ENCODE data around the gene RD3L. TPM values are rescaled to one million over a fixed set of nuclear protein-coding genes. Genes with fewer than 3 reads are reported as not detected.
A peak's percentile ranks its signal among the peaks of the same experiment; 100 is the strongest.

RD3L gene
- total and polyA plus RNA-seq, 9 of the 15 experiments (the other 6 are each of a cell fraction or from before 2014, with no cell fraction given), result 0.14 TPM; not detected in 8

DNA sequence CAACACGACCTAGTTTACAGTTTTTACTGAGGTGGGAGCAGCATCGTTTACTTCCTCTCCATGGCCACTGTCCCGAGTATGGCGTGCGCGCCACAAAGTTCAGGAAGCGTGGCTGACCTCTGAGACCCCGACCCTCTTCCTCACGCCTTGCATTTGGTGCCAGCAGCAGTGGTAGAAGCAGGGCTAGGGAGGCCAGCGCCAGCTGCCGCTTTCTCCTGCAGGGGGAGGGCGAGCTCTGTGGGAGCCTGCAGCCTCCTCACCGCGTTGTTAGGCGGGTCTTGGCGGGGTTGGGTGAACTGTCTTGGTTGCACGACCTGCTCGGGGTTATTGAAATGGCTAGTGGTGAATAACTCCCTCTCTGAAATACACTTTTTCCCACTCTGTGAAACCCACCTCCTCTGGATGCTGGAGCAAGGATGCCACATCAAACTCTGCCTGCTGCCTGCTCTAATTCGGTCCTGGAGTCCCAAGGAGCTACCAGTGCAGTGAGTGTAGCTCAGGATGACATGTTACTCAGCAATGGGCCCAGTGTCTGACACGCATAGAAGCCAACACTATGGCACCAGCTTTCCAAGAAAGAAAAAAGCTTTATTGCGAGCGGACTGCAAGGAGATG, 36.4 kb downstream of the RD3L start:
- H3K36me3 ChIP-seq (ENCODE audit: control insufficient read depth, insufficient read depth, low read length), result peaks cover 4% of the 10 kb centered on the region; the same call in 1 of the 3 replicates
- H3K9ac ChIP-seq (ENCODE audit: insufficient read depth in 1 of 2, low read depth in 2 of 2, low read length in 2 of 2), result no peak overlapping the region
- H3K4me2 ChIP-seq (ENCODE audit: insufficient read depth, low read length), result no peak overlapping the region
- FAIRE-seq (no peak), ATAC-seq (peak; percentile 77), DNase-seq (ENCODE audit: extremely low read depth in 1 of 4, low spot score in 3 of 4) (peak in 1 of 4 experiments; percentile 24)
- H3K9me3 ChIP-seq (replicated peaks; ENCODE audit: control insufficient read depth, insufficient read depth, low read depth, low read length), result no peaks in the 10 kb centered on the region
- no peaks in the 10 kb centered on the region for H3K27me3 ChIP-seq (ENCODE audit: control insufficient read depth in 2 of 2, insufficient read depth in 2 of 2, low read length in 2 of 2)
- POLR2A ChIA-PET, result no interaction called here
- peaks cover 0 to 8% of the 10 kb centered on the region in 2 experiments; a peak in 2 of 5 replicates for H3K4me1 ChIP-seq (replicated peaks in 1 of 2; ENCODE audit: control insufficient read depth in 2 of 2, insufficient read depth in 2 of 2, low read length in 2 of 2)
- H2AFZ ChIP-seq (ENCODE audit: low read depth, low read length), result no peak overlapping the region
- no peaks in the 10 kb centered on the region for H4K20me1 ChIP-seq (replicated peaks; ENCODE audit: control insufficient read depth, insufficient read depth, low read length)
- CTCF ChIA-PET (ENCODE audit: low intra/inter-chr PET ratio), result no interaction called here
- WGBS (ENCODE audit: insufficient coverage, low coverage, missing lambda C conversion rate), result 32% methylated on average over 13 of the region's 22 CpGs
- TF ChIP-seq, protein P1, sequence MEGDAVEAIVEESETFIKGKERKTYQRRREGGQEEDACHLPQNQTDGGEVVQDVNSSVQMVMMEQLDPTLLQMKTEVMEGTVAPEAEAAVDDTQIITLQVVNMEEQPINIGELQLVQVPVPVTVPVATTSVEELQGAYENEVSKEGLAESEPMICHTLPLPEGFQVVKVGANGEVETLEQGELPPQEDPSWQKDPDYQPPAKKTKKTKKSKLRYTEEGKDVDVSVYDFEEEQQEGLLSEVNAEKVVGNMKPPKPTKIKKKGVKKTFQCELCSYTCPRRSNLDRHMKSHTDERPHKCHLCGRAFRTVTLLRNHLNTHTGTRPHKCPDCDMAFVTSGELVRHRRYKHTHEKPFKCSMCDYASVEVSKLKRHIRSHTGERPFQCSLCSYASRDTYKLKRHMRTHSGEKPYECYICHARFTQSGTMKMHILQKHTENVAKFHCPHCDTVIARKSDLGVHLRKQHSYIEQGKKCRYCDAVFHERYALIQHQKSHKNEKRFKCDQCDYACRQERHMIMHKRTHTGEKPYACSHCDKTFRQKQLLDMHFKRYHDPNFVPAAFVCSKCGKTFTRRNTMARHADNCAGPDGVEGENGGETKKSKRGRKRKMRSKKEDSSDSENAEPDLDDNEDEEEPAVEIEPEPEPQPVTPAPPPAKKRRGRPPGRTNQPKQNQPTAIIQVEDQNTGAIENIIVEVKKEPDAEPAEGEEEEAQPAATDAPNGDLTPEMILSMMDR (IDR thresholded peaks at IDR 0.05 in 2 of 3, conservative IDR thresholded peaks at IDR 0.05 in 1 of 3; ENCODE audit: insufficient read depth in 2 of 3, low read depth in 1 of 3, low read length in 3 of 3), result peak; percentile 52 to 56 (median 54); a peak in 5 of 6 replicates
- 0 out of 2 replicates have a peak, but pooled peaks have one; percentile 27 for TF ChIP-seq SMC3 (conservative IDR thresholded peaks at IDR 0.05; ENCODE audit: insufficient read depth, low read depth, low read length)
- no peak for TF ChIP-seq ASH1L (IDR thresholded peaks at IDR 0.05; ENCODE audit: borderline replicate concordance, low read depth, partially characterized antibody)
- no peak for TF ChIP-seq KLF10 (CRISPR knock-in tag; IDR thresholded peaks at IDR 0.05)
- no peak for TF ChIP-seq HMGN3 (IDR thresholded peaks at IDR 0.05; ENCODE audit: borderline replicate concordance, extremely low read depth, insufficient read length, low read depth, low read length)
- peak in 1 of 2 experiments; percentile 55; a peak in 2 of 4 replicates for TF ChIP-seq RAD21 (CRISPR knock-in tag; conservative IDR thresholded peaks at IDR 0.05 in 1 of 2, IDR thresholded peaks at IDR 0.05 in 1 of 2)
- TF ChIP-seq, protein P2, sequence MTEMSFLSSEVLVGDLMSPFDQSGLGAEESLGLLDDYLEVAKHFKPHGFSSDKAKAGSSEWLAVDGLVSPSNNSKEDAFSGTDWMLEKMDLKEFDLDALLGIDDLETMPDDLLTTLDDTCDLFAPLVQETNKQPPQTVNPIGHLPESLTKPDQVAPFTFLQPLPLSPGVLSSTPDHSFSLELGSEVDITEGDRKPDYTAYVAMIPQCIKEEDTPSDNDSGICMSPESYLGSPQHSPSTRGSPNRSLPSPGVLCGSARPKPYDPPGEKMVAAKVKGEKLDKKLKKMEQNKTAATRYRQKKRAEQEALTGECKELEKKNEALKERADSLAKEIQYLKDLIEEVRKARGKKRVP (CRISPR knock-in tag; IDR thresholded peaks at IDR 0.05), result no peak
- TF ChIP-seq, protein P3, sequence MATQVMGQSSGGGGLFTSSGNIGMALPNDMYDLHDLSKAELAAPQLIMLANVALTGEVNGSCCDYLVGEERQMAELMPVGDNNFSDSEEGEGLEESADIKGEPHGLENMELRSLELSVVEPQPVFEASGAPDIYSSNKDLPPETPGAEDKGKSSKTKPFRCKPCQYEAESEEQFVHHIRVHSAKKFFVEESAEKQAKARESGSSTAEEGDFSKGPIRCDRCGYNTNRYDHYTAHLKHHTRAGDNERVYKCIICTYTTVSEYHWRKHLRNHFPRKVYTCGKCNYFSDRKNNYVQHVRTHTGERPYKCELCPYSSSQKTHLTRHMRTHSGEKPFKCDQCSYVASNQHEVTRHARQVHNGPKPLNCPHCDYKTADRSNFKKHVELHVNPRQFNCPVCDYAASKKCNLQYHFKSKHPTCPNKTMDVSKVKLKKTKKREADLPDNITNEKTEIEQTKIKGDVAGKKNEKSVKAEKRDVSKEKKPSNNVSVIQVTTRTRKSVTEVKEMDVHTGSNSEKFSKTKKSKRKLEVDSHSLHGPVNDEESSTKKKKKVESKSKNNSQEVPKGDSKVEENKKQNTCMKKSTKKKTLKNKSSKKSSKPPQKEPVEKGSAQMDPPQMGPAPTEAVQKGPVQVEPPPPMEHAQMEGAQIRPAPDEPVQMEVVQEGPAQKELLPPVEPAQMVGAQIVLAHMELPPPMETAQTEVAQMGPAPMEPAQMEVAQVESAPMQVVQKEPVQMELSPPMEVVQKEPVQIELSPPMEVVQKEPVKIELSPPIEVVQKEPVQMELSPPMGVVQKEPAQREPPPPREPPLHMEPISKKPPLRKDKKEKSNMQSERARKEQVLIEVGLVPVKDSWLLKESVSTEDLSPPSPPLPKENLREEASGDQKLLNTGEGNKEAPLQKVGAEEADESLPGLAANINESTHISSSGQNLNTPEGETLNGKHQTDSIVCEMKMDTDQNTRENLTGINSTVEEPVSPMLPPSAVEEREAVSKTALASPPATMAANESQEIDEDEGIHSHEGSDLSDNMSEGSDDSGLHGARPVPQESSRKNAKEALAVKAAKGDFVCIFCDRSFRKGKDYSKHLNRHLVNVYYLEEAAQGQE (IDR thresholded peaks at IDR 0.05; ENCODE audit: borderline replicate concordance), result peak; percentile 41; the same call in 1 of the 2 replicates
- TF ChIP-seq, protein P3 (CRISPR knock-in tag; IDR thresholded peaks at IDR 0.05; ENCODE audit: low read depth), result no peak
- H3K79me2 ChIP-seq (ENCODE audit: control insufficient read depth, insufficient read depth, low read length), result no peaks in the 10 kb centered on the region
- intact Hi-C loops (cut with micrococcal nuclease) (loop anchor here (1.0 kb wide), 1 partner anchor 74 kb away; no protein-coding TSS in a partner anchor), in situ Hi-C loops (cut with MboI) (no loop called here)
- no peaks in the 10 kb centered on the region for H3K9me1 ChIP-seq (ENCODE audit: control insufficient read depth, insufficient read depth, low read length)
- no peak overlapping the region for H3K27ac ChIP-seq (ENCODE audit: extremely low read depth, low read depth, low read length)
- no peak overlapping the region for H3K4me3 ChIP-seq
- BruUV-seq (replicated peaks), result no TSS peak
